DND-41 (cell line): ENCODE results near the gene PRM3.

ENCODE experiments used
- EZH2 ChIP-seq: IDR thresholded peaks from 3 replicates; pipeline ENCODE4 v1.6.1; 2012; ENCODE audit warnings: borderline replicate concordance, low read depth, mild to moderate bottlenecking, moderate library complexity, low read length, inconsistent platforms; ENCODE audit not compliant: severe bottlenecking
- TF ChIP-seq, protein P1 (sequence below): IDR thresholded peaks from 2 replicates; pipeline ENCODE4 v1.5.1; 2012; ENCODE audit warnings: borderline replicate concordance, low read length, moderate library complexity, mild to moderate bottlenecking; ENCODE audit not compliant: poor library complexity, severe bottlenecking; ENCODE audit errors: extremely low read depth

DNA sequence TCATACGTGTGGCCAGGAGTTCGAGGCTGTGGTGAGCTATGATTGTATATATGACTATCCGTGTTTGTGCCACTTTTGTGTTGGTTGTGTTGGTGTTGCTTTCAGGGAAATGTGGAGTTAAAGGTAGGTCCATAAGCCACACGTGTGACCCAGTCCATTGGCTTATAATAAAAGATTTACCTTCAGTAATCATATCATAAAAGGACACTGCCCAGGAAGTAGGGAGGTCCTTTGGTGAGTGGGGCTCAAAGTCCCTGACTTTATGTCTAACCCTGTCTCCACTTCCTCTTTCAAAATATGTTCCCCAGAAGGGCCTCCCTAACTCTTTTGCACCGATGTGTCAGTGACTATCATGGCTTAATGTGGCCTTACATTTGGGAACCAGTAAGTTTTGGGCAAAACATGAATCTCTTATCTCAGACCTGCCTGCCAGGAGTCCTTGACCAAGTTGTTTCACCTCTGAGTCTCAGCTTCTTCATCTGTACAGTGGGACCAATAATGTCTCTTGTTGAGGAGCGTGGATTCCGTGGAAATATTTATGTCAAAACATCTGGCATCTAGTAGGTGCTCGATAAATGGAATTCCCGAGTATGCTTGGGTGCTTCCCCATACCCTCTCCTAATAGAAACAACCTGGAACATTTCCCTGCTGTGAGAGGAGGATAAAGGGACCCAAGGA lies 9.1 kb downstream of the PRM3 start:
- TF ChIP-seq, protein P1, sequence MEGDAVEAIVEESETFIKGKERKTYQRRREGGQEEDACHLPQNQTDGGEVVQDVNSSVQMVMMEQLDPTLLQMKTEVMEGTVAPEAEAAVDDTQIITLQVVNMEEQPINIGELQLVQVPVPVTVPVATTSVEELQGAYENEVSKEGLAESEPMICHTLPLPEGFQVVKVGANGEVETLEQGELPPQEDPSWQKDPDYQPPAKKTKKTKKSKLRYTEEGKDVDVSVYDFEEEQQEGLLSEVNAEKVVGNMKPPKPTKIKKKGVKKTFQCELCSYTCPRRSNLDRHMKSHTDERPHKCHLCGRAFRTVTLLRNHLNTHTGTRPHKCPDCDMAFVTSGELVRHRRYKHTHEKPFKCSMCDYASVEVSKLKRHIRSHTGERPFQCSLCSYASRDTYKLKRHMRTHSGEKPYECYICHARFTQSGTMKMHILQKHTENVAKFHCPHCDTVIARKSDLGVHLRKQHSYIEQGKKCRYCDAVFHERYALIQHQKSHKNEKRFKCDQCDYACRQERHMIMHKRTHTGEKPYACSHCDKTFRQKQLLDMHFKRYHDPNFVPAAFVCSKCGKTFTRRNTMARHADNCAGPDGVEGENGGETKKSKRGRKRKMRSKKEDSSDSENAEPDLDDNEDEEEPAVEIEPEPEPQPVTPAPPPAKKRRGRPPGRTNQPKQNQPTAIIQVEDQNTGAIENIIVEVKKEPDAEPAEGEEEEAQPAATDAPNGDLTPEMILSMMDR, result no peak
- no peak for TF ChIP-seq EZH2
